K562 (cell line): ENCODE data around the gene HRAS. TPM values are rescaled to one million over a fixed set of nuclear protein-coding genes. Genes with fewer than 3 reads are reported as not detected.

Experiments
- CCNT2 ChIP-seq: IDR thresholded peaks from 2 replicates; pipeline ENCODE4 v1.6.1; 2011; ENCODE audit warnings: borderline replicate concordance, low read depth, mild to moderate bottlenecking, moderate library complexity, mixed read lengths, low read length; ENCODE audit not compliant: insufficient read length; ENCODE audit errors: extremely low read depth
- DNMT1 ChIP-seq: fragments of 450-650 bp; IDR thresholded peaks from 2 replicates; pipeline ENCODE4 v1.6.1; 2016; ENCODE audit warnings: antibody characterized with exemption, mild to moderate bottlenecking
- ERF ChIP-seq: fragments of 450-650 bp; formaldehyde crosslinking; IDR thresholded peaks from 2 replicates; pipeline ENCODE4 v1.4.0; 2020; ENCODE audit warnings: mild to moderate bottlenecking, mixed read lengths
- MYBL2 ChIP-seq, 2 experiments: fragments of 450-650 bp in 1 of 2; sonication (generic) in 1 of 2; formaldehyde crosslinking in 1 of 2; IDR thresholded peaks; 2 replicates each; pipeline versions ENCODE4 v1.6.1 to v1.8.1; 2017 to 2022; ENCODE audit warnings: borderline replicate concordance in 1 of 2, inconsistent platforms in 1 of 2, low read depth in 1 of 2, mild to moderate bottlenecking in 1 of 2, missing genetic modification reagents in 1 of 2, moderate library complexity in 1 of 2
- PHF20 ChIP-seq: fragments of 450-650 bp; IDR thresholded peaks from 2 replicates; pipeline ENCODE4 v1.6.1; 2018; ENCODE audit not compliant: partially characterized antibody
- PKNOX1 ChIP-seq: fragments of 450-650 bp; IDR thresholded peaks from 2 replicates; pipeline ENCODE4 v1.6.1; 2016
- RBM22 ChIP-seq: fragments of 200-400 bp; formaldehyde crosslinking; IDR thresholded peaks from 2 replicates; pipeline ENCODE4 v1.6.1; 2018; ENCODE audit warnings: low read length, low read depth; ENCODE audit not compliant: poor library complexity, severe bottlenecking
- ZBTB33 ChIP-seq: sonication (generic); formaldehyde crosslinking; IDR thresholded peaks from 2 replicates; pipeline ENCODE4 v1.8.1; 2023; ENCODE audit warnings: mild to moderate bottlenecking, missing genetic modification reagents
- ZNF184 ChIP-seq: sonication (generic); formaldehyde crosslinking; IDR thresholded peaks from 2 replicates; pipeline ENCODE4 v1.5.0; 2020; ENCODE audit warnings: missing genetic modification reagents
- ZNF277 ChIP-seq: fragments of 250-450 bp; sonication (Bioruptor Pico); IDR thresholded peaks from 2 replicates; pipeline ENCODE4 v1.8.0; 2022; ENCODE audit warnings: inconsistent platforms, mild to moderate bottlenecking, moderate library complexity, borderline replicate concordance
- polyA plus RNA-seq, 8 experiments: library from polyadenylated mRNA; depleted of rRNA in 4 of 8; stranded (reverse) in 5 of 8; unstranded in 3 of 8; fragments of >200 nt; fragmentation: Nextera tagmentation in 2 of 8; fragmentation: Illumina TruSeq in 1 of 8; extraction: Ambion mirVana in 2 of 8; extraction: Trizol in 1 of 8; gene quantifications; 2 replicates each; pipeline versions ENCODE4 v1.2.1 to v1.2.3, GENCODE V29; 2011 to 2014; ENCODE audit warnings: inconsistent platforms in 1 of 8, missing spikeins in 1 of 8
- total RNA-seq, 7 experiments: library from RNA; depleted of rRNA in 6 of 7; stranded (reverse); fragments of >200 nt in 6 of 7; fragmentation: Illumina TruSeq in 2 of 7; extraction: Trizol in 2 of 7; gene quantifications; 2 replicates each; pipeline versions ENCODE4 v1.2.1 to v1.2.3, GENCODE V29; 2011 to 2021; ENCODE audit warnings: low replicate concordance in 1 of 7
- TF ChIP-seq, protein P1 (sequence below): fragments of 250-450 bp; sonication (Bioruptor Pico); IDR thresholded peaks from 2 replicates; pipeline ENCODE4 v1.5.0; 2021; ENCODE audit warnings: mild to moderate bottlenecking, moderate library complexity
- TF ChIP-seq, protein P2 (sequence below): conservative IDR thresholded peaks from 2 replicates; pipeline ENCODE4 v1.6.1; 2011; ENCODE audit warnings: low read depth, mild to moderate bottlenecking, low read length; ENCODE audit not compliant: control insufficient read depth
- TF ChIP-seq, protein P3 (sequence below): IDR thresholded peaks from 2 replicates; pipeline ENCODE4 v1.6.1; 2011; ENCODE audit not compliant: insufficient read length; ENCODE audit errors: extremely low read depth
- TF ChIP-seq, protein P4 (sequence below): sonication (generic); formaldehyde crosslinking; IDR thresholded peaks from 2 replicates; pipeline ENCODE4 v1.8.1; 2023; ENCODE audit warnings: mild to moderate bottlenecking, missing genetic modification reagents

Gene HRAS
- total and polyA plus RNA-seq, 9 of the 15 experiments (the other 6 are each of a cell fraction or from before 2014, with no cell fraction given), result 2.8 to 73.5 (median 29.6) TPM

DNA sequence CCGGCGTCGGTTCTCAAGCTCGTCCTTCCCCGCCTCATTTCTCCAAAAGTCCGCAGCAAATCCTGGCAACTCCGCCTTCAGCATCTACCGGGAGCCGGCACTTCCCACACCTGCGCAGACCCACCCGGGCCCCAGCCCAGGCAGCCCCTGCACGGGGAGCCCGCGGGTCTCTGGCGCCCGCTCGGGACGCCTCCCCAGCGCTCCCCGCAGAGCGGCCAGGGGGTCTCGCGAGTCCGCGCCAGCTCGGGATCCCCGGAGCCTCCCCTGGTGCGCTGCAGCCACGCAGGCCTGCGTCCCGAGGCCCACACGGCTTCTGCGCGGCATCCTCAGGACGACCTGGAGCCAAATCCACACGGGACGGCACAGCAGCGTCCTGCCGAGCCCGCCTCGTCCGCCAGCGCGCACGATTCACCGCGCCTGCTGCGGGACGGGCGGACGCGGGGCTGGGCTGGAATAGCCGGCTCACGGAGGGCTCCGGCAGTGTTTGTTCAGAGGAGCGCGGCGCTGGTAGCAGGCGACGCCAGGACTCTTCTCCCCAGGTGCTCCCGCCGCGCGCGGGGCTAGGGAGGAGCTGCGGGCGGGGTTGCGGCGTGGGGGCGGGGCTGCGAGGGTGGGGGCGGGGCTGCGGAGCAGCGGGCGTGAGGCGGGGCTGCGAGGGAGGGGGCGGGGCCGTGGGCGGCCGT, 40.1 kb upstream of the HRAS start (continued):
- TF ChIP-seq, protein P1, sequence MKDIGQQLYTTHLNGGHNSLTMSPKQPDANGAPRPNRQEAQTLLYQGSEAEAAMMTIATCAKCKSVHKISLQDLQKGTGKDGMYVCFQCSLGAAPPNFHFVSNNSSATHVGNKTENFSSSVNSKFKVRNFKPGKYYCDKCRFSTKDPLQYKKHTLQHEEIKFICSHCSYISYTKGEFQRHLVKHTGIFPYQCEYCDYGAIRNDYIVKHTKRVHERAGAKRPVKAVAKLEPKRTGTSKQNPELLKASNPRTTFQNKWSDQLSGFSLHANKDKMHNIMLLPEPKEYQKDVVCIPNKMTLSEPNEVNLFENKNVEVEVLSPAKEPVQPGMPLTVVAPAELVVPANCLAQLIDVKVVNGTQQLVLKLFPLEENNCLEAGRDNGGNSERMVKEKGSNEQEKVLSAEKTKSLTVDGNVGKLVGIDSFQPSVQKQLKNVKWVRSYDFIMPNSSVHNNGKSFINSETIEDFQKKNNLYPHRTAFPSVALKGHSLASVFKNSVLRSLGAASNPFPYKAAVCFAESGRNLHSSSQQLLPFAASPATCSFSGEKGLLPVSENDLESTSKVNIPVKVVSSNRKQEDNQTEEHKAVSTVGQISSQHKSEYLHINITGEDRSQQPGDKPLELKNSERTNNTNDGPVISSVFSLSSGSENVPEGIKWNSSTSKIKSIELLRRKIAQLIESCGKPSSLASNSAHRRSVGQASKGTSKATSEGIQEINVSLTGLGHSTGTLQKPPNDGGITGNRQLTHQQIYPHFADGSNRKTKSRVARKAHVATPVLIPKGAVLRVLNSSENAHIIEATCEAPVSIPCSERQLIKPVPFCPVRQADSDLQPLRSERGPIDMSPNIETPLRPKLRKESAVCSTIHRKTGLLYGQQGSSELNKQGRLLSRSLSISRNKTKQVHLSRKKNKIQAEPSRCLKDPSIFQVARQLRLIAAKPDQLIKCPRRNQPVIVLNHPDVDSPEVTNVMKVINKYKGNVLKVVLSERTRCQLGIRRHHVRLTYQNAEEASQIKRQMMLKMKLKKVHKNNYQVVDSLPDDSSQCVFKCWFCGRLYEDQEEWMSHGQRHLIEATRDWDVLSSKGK, result no peak
- TF ChIP-seq PKNOX1 (no peak), ZBTB33 (CRISPR knock-in tag) (no peak), CCNT2 (peak; percentile 4), MYBL2 (IDR thresholded peaks at IDR 0.05; ENCODE audit: low read depth) (no peak), MYBL2 (CRISPR knock-in tag; IDR thresholded peaks at IDR 0.05; ENCODE audit: borderline replicate concordance) (no peak), ZNF277 (CRISPR knock-in tag) (no peak), DNMT1 (no peak), ERF (CRISPR knock-in tag) (no peak), PHF20 (peak; percentile 54), RBM22 (no peak), ZNF184 (no peak)
- TF ChIP-seq, protein P2, sequence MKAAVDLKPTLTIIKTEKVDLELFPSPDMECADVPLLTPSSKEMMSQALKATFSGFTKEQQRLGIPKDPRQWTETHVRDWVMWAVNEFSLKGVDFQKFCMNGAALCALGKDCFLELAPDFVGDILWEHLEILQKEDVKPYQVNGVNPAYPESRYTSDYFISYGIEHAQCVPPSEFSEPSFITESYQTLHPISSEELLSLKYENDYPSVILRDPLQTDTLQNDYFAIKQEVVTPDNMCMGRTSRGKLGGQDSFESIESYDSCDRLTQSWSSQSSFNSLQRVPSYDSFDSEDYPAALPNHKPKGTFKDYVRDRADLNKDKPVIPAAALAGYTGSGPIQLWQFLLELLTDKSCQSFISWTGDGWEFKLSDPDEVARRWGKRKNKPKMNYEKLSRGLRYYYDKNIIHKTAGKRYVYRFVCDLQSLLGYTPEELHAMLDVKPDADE, result no peak
- TF ChIP-seq, protein P3, sequence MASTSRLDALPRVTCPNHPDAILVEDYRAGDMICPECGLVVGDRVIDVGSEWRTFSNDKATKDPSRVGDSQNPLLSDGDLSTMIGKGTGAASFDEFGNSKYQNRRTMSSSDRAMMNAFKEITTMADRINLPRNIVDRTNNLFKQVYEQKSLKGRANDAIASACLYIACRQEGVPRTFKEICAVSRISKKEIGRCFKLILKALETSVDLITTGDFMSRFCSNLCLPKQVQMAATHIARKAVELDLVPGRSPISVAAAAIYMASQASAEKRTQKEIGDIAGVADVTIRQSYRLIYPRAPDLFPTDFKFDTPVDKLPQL, result no peak
- TF ChIP-seq, protein P4, sequence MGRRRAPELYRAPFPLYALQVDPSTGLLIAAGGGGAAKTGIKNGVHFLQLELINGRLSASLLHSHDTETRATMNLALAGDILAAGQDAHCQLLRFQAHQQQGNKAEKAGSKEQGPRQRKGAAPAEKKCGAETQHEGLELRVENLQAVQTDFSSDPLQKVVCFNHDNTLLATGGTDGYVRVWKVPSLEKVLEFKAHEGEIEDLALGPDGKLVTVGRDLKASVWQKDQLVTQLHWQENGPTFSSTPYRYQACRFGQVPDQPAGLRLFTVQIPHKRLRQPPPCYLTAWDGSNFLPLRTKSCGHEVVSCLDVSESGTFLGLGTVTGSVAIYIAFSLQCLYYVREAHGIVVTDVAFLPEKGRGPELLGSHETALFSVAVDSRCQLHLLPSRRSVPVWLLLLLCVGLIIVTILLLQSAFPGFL (CRISPR knock-in tag), result no peak
